H4 (cell line): ENCODE measurements around the gene ANKH. TPM values are rescaled to one million over a fixed set of nuclear protein-coding genes. Genes with fewer than 3 reads are reported as not detected.
A peak's percentile ranks its signal among the peaks of the same experiment; 100 is the strongest.
"Not testable (repeated sequence)": the region's sequence is repeated elsewhere in the genome, so short reads cannot be mapped to it uniquely, and the experiment has no call there.

ENCODE experiments used
- DNase-seq: peaks from one replicate; pipeline ENCODE4 v3.0.0-alpha.2; 2015; ENCODE audit warnings: low spot score
- total RNA-seq: library from RNA; depleted of rRNA; stranded (reverse); fragments of >200 nt; shearing (Covaris generic); gene quantifications from 2 replicates; pipeline ENCODE4 v1.2.3, GENCODE V29; 2014; rRNA removed

ANKH gene
- 20.8 and 46.2 TPM in 2 replicates for total RNA-seq

DNA sequence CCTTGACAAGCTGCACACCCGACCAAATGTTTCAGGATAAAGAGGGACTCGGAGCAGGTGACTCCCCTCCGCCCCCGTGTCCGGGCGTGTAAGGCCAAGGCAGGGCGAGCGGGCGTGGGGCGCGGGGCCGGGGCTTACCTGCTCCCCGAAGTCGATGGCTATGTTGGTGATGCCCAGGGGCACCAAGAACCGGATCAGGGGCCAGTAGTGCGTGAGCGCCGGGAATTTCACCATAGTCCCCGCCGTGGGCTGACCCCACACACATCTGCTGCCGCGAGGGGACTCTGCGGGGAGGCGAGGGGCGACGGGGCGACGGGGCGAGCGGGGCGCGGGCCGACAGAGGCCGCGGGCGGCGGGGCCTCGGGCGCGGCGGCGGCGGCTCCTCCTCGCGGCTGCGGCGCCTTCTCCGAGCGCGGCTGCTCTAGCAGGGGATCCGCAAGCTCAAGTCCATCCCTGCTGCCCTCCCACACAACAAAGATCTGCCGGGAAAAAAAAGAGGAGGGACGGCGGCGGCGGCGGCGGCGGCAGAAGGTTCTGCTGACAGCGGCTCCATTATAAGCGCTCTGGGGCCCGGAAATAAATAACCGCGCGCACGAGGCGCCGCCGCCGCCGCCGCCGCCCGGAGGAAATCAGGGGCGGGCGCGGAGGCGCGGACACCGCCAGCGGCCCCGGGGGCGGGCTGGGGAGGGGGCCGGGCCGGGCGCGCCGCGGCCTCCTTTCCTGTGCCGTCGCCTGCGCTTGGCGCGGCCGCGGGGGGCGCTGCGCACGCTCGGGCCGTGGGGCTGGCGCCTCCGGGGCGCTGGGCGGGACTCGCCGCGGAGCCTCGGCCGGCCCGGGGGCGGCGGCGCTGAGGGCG is at the start of gene ANKH:
ANKH (minus strand) TSS at position 565 of the 856 bp plus-strand sequence; CDS start at position 234, 331 bp downstream.
- peak; percentile 58 for DNase-seq

DNA sequence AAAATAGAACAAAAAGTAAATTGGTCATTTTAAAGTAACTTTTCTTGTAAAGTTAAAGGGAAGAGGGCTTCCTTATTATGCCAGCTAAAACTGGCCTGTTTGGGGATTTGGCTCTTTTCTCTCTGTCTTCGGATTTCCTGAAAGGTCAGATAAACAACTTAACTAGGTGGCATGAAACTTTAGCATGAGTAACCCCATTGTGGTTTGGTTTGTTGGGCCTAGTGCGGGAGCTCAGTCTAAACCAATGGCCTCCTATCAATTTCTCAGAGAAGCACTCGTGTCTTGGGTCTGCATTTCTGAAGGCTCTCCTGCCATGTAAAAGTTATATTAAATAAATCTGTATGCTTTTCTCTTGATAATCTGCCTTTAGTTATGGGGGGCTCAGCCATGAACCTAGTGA is 48.5 kb upstream of the ANKH start:
- peak; percentile 43 for DNase-seq

DNA sequence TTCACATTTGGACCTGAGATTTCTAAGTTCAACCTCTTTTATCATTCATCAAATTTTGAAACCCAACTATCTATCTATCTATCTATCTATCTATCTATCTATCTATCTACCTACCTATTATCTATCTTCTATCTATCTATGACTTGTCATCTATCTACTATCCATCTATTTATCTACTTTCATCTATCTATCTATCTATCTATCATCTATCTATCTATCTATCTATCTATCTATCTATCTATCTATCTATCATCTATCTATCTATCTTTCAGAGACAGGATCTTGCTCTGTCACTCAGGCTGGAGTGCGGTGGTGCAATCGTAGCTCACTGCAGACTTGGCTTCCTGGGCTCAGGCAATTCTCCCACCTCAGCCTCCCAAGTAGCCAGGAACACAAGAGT is 47.5 kb upstream of the ANKH start:
- DNase-seq, result not testable (repeated sequence)

DNA sequence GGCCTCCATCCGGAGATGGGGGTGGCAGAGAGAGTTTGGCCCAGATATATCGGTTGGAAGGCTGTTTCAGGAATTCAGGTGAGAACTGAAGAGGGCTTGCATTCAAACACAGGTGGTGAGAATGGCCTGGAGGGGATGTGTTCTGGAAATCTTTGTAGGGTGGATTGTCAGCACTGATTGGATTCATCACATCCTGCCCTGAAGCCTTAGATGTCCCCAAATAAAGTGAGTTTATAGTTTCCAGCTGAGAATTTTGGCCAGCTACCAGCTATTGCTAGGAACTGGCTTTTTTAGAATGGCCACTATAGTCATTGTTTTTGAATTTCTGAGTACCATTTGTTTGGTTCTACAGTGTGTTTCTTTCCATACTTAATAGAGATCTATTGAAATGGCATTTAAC is 46.1 kb upstream of the ANKH start:
- no peak for DNase-seq

DNA sequence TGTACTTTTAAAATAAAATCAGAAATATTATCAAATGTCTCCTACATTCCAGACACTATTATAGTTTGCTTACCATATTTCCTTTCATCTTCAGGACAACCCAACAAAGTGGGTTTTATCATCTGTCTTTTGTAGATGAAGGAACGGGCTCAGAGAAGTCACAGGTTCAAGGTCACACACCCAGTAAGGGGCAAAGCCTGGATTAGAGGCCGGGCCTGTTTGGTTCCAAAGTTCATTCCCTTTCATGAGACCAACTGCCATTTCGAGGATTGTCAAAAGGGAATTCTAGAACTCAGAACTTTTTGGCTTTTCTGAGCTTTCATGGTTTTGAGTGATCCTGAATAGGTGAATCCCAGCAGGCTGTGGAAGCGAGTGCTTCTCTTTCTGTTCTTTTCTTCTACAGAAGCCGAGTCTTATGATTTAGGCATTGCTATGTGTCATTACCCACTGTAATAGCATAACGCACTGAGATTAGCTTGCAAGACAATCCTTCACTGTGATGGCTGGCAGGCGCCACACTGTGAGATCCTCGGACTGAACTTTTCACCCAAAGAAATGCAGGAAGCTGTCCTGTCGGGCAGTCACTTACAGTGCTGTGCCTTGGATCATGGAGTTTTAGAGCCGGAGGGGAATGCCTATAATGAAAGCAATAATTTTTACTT is 43.8 kb upstream of the ANKH start:
- no peak for DNase-seq

DNA sequence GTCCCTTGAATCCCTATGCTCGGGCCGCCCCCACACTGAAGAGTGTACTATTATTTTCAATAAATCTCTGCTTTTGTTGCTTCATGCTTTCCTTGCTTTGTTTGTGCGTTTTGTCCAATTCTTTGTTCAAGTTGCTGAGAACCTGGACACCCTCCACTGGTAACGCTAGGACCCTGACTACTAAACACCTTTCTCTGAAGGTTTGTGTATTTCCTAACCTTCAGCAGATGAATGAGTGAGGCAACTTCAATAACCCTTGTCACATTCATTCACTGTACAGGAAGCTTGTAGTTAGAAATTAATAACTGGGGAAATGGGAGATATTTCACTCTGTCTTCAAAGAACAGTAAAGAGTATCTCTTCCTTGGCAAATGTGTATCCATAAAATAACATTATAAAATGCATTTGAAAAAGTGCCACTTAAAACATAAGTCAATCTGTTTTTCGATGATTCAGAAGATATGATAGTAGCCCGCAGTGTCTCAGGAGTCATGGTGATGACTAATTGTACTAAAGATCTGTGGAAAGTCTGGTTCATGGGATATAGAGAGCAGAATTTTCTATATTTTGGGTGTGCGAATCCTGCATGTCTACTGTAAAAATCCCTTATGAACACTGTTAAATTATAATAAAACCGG is 43.2 kb upstream of the ANKH start:
- DNase-seq, result no peak

DNA sequence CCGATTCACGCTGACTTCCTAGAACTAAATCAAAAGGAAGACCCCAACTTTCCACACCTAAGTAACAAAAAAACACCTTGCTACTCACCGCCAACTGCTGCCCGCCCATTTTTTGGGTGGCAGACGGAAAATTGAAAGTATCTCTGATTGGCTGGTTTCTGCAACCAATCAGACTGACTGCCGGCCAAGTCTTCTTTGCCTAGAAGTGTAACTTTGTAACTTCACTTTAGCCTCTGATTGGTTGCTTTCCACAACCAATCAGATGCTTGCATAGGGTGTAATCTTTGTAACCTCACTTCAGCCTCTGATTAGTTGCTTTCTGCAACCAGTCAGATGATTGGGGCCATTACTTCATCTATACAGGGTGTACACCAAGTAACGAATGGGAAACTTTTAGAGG is 42.6 kb upstream of the ANKH start:
- no peak for DNase-seq

DNA sequence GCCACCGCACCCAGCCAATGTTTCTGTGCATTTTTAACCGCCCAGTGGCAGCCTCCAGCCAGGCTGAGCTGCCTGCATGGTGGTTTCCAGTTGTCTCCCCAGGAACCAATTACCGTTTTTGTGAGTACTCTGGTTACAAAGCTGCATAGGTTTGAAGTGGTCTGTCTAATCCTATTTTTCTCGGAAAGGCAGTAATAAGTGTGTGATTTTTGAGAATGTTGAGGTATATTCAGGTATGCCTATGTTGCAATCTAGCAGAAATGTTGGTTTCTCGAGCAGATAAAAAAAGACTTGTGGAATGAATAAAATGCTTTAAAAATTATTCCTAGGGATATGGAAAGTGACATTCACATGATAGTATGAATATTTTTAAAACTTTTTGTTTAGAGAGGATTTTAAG is 41.5 kb upstream of the ANKH start:
- no peak for DNase-seq

DNA sequence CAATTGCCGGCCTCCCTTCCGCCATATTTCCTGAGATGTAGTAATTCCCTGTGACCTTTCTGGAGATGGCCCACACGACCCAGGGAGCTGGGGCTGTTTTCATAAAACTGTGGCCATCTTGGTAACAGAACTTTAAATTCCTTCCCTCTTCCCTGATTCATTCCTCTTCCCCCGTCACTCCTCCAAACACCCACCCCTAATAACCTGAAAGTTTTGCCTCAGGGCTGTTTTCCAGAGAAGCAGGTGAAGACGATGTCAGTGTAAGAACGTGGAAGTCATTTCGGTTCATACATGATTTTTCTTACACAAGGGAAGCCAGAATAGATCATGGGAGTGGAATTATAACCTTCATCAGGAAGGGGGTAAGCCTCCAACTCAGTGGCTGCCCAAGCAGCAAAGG is 40.6 kb upstream of the ANKH start:
- DNase-seq, result no peak

DNA sequence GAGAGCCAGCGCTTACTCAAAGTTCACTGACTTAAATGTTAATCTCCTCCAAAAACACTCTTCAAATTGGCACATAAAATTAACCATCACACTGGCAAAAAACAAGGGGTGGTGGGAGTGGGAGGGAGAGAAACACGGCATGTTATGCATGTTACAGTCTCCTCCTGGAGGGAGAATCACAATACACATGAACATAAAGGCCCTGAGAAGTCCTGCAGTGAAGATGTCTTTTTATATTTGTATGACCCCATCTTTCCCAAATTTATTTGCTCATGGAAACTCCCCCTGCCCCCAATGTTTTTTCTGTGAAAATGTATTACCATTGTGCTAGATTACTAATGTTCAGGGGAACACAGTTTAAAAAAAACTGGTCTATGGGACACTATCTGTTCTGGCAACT is 37.8 kb upstream of the ANKH start:
- no peak for DNase-seq

DNA sequence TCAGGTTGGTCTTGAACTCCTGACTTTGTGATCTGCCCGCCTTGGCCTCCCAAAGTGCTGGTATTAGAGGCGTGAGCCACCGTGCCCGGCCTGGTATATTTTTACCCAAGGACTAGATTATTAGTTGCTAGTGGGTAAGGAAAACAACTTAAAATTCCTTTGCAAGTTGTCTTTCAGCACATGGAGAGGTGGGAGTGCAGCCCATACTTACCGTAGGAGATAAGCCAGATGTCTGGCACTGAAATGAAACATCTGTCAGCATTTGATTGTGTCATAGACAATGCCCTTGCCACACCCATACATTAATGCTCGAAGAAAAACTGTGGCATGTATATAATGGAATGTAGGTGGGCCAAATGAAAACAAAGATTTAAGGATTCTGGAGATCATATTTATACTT is 36.6 kb upstream of the ANKH start:
- no peak for DNase-seq

DNA sequence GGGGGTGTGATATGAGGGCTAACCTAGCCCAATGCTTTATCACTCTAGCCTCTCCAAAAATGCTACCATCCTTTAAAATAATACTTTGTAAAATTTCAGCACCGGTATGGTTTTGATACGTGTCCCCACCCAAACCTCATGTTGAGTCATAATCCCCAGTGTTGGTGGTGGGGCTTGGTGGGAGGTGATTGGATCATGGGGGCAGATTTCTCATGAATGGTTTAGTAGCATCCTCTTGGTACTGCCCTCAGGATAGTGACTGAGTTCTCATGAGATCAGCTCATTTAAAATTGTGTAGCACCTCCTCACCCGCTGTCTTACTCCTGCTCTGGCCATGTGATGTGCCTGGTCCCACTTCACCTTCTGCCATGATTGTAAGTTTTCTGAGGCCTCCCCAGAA is 35.0 kb upstream of the ANKH start:
- DNase-seq, result no peak

DNA sequence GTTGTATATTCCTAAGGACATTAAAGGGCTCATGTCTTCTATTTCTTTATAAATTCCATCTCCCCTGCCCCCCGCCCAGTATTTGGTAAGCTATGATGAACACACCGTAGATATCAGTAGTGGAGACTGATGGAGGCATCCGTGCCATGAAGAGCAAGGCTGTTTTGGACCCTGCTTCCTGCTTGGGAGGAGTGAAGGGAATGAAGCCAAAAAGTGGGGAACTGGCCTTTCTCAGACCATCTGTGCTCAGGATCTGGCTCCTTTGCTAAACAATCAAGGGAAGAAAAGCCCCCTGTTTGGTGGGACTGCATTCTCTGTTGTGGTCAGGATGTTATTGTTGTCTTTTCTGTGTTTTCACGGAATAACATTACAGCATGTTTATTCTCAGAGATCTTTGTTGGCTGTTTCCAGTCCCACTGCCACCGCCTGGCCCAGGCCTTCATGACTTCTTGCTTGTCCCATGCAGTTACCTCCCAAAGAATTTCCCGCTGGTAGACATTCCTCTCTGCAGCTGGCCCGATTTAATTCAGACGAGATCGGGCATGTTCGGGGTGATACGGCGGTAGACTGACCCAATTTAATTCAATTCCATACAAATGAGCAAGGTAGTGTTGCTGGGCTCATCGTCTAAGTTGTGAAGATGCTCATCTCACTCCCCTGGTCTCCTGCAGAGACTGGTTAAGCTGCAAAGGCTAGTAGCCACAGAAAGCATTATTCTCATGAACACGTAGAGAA is 31.4 kb upstream of the ANKH start:
- DNase-seq, result peak; percentile 27

DNA sequence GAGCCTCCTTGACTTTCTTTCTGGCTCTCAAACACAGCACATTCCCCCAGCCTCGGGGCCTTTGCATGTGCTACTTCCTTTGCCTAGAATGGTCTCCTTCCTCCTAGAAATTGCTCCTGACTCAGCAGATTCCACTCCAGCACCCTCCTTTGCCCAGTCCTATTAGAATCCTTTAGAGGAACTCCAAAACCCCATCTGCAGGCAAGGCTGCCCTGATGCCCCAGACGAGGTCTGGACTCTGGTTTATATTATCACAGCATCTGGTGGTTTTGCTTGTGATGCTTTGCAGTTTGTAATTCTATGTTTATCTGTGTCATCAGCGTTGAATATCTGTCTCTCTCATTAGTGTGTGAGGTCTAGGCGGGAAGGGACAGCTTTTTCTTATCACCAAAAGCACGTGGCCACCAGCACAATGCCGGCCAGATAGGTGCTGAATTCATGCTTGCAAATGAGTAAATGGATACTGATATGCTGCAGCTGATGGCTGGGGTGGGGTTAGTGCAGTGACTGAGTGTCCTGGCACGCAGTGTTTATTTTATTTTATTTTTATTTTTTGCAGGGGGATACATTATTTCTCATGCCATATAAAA is 30.0 kb upstream of the ANKH start:
- peak; percentile 82 for DNase-seq

DNA sequence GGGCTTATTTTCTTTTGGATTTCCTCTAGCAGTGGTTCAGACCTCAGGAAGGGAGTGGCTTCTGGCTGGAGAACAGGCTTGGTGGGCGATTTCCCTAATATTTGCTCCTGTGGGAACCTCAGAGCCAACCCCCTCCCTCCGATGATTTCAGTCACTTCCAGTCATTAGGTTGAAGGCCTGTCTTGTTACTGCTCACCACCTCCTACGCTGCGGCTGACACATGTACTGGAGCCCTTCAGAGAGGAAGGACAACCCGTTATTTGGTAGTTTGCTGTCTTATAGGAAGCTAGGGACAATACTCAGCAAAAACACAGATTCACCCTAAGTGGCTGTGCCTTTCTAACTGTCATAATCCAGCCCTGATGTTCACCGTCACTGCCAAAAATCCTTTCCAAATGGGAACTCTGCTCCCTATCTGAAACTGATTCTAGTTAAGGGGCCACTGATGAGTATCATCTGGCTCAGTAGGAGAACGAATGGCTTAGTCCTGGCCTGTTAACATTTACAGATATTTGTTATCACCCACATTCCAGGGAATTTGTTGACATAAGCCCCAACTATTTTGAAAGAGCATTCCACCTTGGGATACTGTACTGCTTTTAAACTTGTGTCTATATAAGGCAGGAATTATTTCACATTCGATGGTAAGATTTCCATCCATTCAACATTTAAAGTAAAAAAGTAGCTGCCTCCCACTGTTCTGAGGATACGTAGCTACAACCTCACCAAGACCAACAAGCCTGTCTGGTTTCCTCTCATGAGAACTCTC is 29.3 kb upstream of the ANKH start:
- DNase-seq, result peak; percentile 38

DNA sequence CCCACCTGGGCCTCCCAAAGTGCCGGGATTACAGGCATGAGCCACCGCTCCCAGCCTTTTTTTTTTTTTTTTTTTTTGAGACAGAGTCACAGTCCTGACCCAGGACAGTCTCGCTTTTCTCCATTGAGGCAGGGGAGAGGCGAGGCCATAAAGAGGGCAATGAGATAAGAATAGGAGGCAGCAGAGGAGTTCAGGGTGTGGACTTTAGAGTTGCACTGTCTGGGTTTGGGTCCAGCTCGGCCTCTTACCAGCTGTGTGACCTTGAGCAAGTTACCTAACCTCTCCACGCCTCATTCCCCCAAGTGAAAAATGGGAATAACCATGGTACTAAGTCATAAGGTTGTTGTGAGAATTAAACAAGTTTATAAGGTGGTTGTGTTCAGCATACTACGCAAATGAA is 24.6 kb upstream of the ANKH start:
- DNase-seq, result no peak

DNA sequence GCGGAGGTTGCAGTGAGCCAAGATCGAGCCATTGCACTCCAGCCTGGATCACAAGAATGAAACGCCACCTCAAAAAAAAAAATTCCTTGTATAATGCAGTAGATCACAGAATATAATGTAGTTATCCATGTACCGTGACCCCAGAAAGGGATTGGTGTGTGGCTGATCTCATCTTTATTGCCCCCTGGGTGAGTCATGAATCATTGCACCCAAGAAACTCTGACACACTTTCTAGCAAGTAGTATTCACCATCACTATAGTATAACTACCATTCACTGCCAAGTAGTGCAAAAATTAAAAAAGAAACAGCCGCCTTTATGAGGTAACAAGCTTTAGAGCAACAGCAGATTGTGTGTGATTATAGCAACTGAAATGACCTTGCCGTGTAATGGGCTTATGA is 23.7 kb upstream of the ANKH start:
- no peak for DNase-seq

DNA sequence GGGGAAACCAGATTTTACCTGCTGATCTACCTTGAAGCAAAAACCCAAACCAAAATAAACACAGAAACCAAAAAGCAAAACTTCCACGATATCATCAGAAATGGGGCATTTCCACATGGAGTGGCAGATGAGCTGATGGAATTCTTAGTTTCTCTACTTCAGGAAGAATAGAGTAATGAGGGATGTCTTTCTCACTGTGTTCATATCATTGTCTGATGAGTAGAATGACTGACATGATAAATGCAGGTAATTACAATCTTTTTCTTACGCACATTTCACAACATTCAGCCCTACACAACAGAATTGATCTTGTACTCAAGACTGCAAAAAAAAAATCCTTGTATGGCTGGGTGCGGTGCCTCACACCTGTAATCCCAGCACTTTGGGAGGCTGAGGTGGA is 23.2 kb upstream of the ANKH start:
- no peak for DNase-seq

DNA sequence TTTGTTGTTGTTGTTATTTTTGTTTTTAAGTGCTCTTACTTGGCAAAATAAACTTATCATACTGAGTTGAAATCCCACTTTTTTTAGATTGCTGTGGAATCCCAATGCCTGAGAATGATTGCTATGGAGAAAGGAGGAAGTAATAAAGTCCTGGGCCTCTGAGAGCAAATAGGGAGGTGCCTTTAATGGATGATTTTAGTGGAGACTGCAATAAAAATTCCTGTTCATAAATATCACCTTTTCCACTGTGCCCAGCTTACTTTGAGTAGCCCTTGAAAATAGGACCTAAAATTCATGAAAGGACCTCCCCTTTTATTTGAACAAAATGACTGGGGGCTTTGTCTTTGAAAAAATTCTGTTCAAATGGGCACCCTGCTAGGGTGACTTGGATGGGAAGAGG is 21.8 kb upstream of the ANKH start:
- DNase-seq, result no peak

DNA sequence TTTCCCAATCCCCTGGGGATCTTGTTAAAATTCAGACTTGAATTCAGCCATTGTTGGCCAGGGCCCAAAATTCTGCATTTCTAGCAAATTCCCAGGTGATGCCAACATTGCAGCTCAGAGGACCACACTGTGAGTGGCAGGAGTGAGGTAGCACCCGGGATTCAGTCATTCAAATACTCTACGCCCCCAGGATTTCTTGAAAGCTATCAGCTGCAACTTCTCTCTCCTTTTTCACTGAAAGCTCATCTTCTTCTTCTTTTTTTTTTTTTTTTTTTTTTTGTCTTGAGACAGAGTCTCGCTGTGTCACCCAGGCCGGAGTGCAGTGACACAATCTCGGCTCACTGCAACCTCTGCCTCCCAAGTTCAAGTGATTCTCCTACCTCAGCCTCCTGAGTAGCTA is 19.3 kb upstream of the ANKH start:
- no peak for DNase-seq

DNA sequence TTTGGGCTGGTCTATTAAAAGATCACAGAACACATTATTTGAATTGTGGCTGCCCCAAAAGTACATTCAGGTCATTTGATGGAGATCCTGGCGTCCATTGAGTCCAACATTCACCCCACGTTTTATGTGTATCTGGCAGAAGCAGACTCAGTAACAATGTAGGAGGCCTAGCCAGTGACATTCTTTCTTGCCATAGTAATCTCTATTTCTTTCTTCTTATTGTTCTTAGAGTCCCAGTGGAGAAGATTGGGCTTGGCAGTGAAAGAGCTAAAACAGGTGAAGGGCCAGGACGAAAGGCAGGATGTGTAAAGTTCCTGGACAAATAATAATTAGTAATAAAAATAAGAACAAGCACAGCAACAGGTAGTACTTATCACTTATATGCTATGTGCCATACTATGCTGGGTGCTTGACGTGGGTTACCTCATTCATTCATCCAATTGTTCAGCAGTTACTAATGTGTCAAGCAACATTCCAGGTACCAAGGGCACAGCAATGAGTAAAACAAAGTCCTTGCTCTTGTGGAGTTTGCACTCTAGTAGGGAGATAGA is 12.6 kb upstream of the ANKH start:
- no peak for DNase-seq
